OCI-LY1 (cell line): Measurements from ENCODE around the gene GPR137B.

Experiments
- CTCF ChIP-seq: fragments of 200-600 bp; sonication (generic), shearing (Covaris generic); IDR thresholded peaks from 2 replicates; pipeline ENCODE4 v1.5.1; 2017; ENCODE audit warnings: mild to moderate bottlenecking, antibody characterized with exemption, low read length, moderate library complexity, mixed read lengths
- EZH2 ChIP-seq: fragments of 200-600 bp; sonication (generic), shearing (Covaris generic); IDR thresholded peaks from 2 replicates; pipeline ENCODE4 v1.8.0; 2017; ENCODE audit warnings: borderline replicate concordance, mixed run types, mild to moderate bottlenecking, antibody characterized with exemption, low read length, moderate library complexity, mixed read lengths

- no peak for TF ChIP-seq CTCF
- TF ChIP-seq EZH2: no peak
These were observed 109.2 kb downstream of the GPR137B start for GRCh38 chr1:236251587-236251986.
